Measurements from ENCODE around the gene OR10D3.
"Not testable (repeated sequence)": the region's sequence is repeated elsewhere in the genome, so short reads cannot be mapped to it uniquely, and the experiment has no call there.

The OR10D3 gene

DNA sequence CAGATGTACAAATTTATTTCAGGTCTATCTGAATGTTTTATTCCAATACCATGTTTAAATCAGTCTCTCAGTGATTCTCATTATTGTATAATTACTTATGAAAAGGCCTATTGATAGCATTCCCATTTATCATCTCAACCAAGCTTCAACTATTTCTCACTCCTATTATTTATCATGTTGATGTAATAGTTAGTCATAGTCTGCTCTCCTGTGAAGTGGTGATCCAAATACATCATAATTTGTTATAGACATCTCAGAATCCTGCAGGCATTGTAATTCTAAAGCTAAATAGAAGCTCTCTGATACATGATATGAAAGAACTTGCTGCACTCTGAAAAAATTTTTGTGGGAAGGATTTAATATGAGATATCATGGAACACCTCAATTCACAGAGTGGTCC lies 36.0 kb downstream of the OR10D3 start:
- peak; percentile 59 for DNase-seq (ENCODE audit: low read depth)
- TF ChIP-seq, protein P1, sequence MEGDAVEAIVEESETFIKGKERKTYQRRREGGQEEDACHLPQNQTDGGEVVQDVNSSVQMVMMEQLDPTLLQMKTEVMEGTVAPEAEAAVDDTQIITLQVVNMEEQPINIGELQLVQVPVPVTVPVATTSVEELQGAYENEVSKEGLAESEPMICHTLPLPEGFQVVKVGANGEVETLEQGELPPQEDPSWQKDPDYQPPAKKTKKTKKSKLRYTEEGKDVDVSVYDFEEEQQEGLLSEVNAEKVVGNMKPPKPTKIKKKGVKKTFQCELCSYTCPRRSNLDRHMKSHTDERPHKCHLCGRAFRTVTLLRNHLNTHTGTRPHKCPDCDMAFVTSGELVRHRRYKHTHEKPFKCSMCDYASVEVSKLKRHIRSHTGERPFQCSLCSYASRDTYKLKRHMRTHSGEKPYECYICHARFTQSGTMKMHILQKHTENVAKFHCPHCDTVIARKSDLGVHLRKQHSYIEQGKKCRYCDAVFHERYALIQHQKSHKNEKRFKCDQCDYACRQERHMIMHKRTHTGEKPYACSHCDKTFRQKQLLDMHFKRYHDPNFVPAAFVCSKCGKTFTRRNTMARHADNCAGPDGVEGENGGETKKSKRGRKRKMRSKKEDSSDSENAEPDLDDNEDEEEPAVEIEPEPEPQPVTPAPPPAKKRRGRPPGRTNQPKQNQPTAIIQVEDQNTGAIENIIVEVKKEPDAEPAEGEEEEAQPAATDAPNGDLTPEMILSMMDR (IDR thresholded peaks at IDR 0.05; ENCODE audit: insufficient read depth, low read depth, low read length, missing control alignments): no peak
- H3K4me3 ChIP-seq (ENCODE audit: low read length): no peak overlapping the region

DNA sequence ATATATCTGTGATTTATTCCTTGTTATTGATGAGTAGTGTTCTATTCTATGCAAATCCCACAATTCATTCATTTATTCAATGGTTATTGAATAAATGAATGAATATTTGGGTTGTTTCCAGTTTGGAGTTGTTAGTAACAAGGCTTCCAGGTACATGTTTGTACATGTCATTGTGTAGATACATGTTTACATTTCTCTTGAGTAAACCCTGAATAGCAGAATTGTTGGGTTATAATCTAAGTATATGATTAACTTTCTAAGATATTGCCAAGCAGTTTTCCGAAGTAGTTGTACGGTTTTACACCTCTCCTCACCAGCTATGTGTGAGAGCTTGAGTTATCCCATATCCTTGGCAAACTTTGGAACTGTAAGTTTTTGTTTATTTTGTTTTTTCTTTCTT lies 39.3 kb downstream of the OR10D3 start:
- TF ChIP-seq, protein P1 (IDR thresholded peaks at IDR 0.05; ENCODE audit: insufficient read depth, low read depth, low read length, missing control alignments): no peak
- H3K4me3 ChIP-seq (ENCODE audit: low read length): no peak overlapping the region

DNA sequence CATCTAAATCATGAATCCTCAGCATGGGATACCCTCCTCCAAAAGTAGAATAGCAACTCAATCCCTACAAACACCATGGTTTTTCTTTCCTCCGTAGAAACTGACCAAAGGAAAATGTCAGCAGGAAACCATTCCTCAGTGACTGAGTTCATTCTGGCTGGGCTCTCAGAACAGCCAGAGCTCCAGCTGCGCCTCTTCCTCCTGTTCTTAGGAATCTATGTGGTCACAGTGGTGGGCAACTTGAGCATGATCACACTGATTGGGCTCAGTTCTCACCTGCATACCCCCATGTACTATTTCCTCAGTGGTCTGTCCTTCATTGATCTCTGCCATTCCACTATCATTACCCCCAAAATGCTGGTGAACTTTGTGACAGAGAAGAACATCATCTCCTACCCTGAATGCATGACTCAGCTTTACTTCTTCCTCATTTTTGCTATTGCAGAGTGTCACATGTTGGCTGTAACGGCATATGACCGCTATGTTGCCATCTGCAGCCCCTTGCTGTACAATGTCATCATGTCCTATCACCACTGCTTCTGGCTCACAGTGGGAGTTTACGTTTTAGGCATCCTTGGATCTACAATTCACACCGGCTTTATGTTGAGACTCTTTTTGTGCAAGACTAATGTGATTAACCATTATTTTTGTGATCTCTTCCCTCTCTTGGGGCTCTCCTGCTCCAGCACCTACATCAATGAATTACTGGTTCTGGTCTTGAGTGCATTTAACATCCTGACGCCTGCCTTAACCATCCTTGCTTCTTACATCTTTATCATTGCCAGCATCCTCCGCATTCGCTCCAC lies 41.7 kb downstream of the OR10D3 start:
- H3K4me3 ChIP-seq (ENCODE audit: low read length); DNase-seq (ENCODE audit: low read depth): not testable (repeated sequence)

More for the DNA sequence above, 39.3 kb downstream of the OR10D3 start:
- DNase-seq (ENCODE audit: low read depth): peak; percentile 63

DNA sequence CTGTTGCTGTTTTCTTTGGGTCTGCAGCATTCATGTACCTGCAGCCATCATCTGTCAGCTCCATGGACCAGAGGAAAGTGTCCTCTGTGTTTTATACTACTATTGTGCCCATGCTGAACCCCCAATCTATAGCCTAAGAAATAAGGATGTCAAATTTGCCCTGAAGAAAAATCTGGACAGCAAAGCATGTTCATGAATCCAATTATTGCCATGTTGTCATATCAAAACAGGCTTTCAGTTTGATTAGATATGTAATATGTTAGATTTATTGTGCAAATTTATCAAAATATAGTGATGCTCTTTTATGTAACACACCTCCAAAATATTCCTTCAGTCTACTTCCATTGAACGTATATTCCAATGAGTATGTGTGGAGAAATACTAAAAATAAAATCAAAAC lies 42.3 kb downstream of the OR10D3 start:
- TF ChIP-seq, protein P1 (IDR thresholded peaks at IDR 0.05; ENCODE audit: insufficient read depth, low read depth, low read length, missing control alignments): no peak
- no peak for DNase-seq (ENCODE audit: low read depth)
- no peak overlapping the region for H3K4me3 ChIP-seq (ENCODE audit: low read length)

DNA sequence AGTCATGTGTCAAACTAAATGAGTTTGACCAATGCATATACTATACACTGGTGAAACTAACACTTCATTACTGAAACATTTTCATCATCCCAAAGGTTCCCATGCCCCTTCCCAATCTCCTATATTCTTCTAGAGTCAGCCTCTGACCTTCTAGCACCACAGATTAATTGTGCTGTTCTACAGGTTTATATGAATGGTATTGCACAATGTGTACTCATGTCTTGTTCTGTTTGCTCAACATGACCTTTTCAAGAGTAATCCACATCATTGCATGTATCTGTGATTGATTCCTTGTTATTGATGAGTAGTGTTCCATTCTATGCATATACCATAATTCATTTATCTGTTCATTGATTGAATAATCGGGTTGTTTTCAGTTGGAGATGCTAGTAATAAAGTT lies 50.2 kb downstream of the OR10D3 start:
- H3K4me3 ChIP-seq (ENCODE audit: low read length): no peak overlapping the region
- peak; percentile 17 for DNase-seq (ENCODE audit: low read depth)
- TF ChIP-seq, protein P1 (IDR thresholded peaks at IDR 0.05; ENCODE audit: insufficient read depth, low read depth, low read length, missing control alignments): no peak
